Measurements from ENCODE around the gene MTG1.
A peak's percentile ranks its signal among the peaks of the same experiment; 100 is the strongest.
"Not testable (repeated sequence)": the region's sequence is repeated elsewhere in the genome, so short reads cannot be mapped to it uniquely, and the experiment has no call there.

Gene MTG1

DNA sequence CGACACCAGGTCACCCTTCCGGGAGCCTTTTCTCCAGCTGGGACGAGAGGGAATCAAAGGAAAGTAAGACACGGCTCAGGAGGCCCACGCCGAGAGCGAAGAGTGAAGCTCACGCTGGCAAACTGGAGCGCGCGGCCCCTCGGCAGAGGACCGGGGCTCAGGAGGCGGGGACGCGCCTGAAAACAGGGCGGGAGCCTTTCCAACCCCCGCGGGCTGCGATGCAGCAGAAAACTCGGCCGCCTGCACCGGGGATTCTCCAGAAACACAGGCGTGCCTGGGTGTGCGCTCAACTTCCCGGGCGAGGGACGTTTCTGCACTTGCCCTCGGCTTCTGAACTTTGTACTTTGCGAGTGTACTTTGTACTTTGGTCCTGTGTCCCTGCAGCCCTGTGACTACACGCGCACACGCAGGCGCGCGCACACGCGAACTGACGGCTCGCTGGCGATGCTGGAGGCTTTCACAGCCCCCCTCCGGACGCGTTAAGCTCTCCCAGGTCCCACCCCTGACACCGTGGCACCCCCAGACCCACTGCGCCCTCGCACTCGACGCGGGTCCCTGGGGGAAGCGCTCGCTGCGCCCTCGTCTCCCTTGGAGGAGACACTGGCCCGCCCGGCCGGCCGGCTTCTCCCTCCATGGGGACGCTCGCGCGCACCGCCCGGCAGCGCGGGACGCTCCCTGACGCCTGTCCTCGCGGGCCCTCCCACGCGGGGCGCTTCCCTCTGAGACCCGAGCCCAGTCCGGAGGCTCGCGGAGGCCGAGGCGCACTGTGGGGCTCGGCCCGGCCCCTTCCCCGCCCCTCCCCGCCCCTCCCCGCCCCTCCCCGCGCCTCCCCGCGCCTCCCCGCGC is 15.5 kb upstream of the MTG1 start:
- DNase-seq (ENCODE audit: low spot score), result peak; percentile 14

DNA sequence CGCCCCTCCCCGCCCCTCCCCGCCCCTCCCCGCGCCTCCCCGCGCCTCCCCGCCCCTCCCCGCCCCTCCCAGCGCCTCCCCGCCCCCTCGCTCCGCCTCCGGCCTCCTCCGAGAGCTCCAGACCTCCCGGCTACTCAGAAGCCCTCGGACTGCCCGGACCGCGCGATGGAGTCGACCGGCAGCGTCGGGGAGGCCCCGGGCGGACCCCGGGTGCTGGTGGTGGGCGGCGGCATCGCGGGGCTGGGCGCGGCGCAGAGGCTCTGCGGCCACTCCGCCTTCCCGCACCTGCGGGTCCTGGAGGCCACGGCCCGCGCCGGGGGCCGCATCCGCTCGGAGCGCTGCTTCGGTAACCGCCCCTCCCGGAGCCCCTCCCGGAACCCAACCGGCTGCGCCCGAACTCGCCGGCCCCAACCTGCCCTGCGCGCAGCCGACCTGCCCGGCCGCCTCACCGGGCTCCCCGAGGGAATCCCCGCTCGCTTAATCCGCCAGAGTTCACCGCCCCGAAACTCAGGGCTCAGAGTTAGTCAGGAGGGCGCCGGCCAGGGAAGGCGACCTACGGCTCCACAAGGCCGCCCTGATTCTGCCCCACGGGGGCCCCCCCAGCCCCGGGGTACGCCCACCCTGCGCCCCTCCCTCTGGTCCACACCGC is 14.7 kb upstream of the MTG1 start, which contains the start of gene PAOX:
Gene PAOX (plus strand): TSS at position 111 of the 649 bp plus-strand sequence. CDS start 55 bp downstream, at position 166.
- no peak for DNase-seq (ENCODE audit: low spot score)

DNA sequence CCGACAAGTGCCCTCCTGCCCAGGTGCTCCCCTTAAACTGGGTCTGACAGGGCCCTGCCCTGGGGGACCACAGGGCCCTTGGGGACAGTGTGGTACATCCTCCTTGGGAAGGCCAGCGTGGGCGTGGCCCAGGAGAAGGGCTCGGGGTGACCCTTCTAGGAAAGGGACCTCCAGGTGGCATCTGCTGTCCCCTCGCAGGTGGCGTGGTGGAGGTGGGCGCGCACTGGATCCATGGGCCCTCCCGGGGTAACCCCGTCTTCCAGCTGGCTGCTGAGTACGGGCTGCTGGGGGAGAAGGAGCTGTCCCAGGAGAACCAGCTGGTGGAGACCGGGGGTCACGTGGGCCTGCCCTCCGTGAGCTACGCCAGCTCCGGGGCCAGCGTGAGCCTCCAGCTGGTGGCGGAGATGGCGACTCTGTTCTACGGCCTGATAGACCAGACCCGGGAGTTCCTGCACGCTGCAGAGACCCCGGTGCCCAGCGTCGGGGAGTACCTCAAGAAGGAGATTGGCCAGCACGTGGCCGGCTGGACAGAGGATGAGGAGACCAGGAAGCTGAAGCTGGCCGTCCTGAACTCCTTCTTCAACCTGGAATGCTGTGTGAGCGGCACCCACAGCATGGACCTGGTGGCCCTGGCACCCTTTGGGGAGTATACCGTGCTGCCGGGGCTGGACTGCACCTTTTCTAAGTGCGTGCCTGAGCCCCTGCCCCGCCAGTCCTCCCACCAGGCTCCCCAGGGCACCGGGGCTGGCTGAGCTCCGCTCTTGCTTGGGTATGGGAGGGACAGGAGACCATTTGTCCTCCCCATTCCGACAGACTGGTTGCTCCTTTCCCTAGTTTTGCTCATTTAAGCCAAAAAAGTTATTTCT is 13.9 kb upstream of the MTG1 start:
- DNase-seq (ENCODE audit: low spot score), result no peak

DNA sequence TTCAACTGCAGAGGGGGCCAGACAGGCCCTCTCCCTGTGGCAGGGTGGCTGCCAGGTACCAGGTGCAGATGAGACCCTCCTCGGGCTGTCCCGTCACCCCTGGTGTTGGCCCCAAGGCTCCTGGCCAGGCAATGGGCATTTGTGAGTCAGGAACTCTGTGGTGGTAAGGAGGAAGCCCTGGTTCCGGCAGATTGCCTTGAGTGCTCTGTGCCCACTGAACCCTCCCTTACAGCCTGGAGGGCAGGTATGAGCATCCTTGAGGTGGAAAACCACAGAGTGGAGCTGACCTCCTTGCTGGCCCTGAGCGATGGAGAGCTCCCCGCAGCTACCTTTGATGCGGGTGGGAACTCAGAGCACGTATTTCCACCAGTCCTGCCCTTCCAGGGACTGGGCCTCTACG is 12.9 kb upstream of the MTG1 start:
- DNase-seq (ENCODE audit: low spot score), result no peak

GRCh38 chr10:133383551-133383950 is 10.4 kb upstream of the MTG1 start:
- no peak for DNase-seq (ENCODE audit: low spot score)

DNA sequence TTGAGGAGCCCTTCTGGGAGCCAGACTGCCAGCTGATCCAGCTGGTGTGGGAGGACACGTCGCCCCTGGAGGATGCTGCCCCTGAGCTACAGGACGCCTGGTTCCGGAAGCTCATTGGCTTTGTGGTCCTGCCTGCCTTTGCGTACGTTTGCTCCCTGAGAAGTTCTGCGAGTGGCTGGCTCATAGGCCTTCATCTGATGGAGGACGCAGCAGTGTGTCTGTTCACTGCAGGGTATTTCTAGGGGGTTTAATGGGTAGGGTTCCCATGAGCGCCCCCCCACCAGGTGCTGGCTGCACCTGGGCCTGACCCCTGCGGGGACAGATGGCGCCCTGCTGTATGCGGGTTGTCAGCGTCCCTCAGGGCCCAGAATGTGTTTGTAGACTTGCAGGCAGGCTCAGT is 9.9 kb upstream of the MTG1 start:
- DNase-seq (ENCODE audit: low spot score), result no peak

DNA sequence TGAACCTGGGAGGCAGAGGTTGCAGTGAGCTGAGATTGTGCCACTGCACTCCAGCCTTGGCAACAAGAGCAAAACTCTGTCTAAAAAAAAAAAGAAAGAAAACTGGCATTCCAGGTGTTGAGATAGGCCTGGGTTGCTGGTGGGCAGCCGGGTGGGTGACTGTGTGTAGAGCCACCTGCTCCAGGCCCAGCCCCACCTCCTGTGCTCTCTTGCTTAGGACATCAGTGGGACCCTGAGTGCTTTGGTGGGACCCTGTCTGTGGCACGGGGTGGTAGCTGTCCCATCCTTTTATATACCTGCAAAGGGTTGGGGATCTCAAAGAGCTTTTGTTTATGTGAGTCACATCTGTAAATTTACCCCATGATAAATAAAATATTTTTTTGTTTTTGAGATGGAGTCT is 8.7 kb upstream of the MTG1 start:
- DNase-seq (ENCODE audit: low spot score), result no peak

DNA sequence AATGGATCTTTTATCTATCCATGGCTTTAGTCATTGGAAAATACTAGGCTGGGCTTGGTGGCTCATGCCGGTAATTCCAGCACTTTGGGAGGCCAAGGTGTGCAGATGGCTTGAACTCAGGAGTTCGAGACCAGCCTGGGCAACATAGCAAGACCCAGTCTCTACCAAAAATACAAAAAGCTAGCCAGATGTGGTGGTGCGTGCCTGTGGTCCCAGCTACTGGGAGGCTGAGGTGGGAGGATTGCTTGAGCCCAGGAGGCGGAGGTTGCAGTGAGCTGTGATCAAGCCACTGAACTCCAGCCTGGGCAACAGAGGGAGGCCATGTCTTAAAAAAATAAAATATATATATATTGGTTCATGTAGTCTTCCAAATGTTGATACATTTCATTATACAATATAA is 7.0 kb upstream of the MTG1 start:
- not testable (repeated sequence) for DNase-seq (ENCODE audit: low spot score)

DNA sequence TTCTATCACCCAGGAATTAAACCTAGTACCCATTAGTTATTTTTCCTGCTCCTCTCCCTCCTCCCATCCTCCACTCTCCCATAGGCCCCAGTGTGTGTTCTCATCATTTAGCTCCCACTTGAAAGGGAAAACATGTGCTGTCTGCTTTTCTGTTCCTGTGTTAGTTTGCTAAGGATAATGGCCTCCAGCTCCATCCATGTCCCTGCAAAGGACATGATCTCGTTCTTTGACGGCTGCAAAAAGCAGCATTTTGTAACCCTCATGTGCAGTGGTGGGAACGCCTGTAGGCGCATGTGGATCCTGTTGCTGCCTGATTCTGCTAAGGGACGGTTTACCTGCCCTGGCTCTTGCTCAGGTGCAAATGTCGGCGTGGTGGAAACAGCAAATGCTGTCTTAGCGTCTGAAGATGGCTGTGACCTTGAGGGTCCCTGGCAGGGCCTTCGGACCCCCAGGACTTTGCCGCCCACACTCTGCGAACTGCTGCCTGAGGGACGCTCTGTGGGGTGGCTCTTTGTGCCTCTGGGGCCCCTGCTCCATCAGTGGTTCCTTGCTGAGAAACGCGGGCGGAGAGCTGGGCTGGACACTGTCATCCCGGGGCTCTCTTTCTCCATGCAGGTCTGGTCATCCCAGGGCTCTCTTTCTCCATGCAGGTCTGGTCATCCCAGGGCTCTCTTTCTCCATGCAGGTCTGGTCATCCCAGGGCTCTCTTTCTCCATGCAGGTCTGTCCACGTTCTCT is 5.6 kb upstream of the MTG1 start:
- no peak for DNase-seq (ENCODE audit: low spot score)

GRCh38 chr10:133388973-133389818 is 4.8 kb upstream of the MTG1 start:
- DNase-seq (ENCODE audit: low spot score), result no peak

GRCh38 chr10:133390597-133391248 is 3.2 kb upstream of the MTG1 start:
- no peak for DNase-seq (ENCODE audit: low spot score)

DNA sequence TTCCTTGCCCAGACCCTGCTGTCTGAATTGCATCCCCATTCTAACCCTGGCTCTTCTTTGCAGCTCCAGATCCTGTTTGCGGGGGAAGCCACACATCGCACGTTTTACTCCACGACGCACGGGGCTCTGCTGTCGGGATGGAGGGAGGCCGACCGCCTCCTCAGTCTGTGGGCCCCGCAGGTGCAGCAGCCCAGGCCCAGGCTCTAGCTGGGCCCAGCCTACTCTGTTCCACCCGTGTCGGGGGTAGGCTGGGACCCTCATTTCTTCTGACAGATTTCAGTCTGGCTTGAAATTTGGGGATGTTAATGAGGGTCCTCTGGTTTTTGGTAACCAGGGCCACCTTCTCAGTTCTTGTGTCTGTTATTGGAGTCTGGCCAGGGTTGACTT is 2.7 kb upstream of the MTG1 start:
- DNase-seq (ENCODE audit: low spot score), result no peak

DNA sequence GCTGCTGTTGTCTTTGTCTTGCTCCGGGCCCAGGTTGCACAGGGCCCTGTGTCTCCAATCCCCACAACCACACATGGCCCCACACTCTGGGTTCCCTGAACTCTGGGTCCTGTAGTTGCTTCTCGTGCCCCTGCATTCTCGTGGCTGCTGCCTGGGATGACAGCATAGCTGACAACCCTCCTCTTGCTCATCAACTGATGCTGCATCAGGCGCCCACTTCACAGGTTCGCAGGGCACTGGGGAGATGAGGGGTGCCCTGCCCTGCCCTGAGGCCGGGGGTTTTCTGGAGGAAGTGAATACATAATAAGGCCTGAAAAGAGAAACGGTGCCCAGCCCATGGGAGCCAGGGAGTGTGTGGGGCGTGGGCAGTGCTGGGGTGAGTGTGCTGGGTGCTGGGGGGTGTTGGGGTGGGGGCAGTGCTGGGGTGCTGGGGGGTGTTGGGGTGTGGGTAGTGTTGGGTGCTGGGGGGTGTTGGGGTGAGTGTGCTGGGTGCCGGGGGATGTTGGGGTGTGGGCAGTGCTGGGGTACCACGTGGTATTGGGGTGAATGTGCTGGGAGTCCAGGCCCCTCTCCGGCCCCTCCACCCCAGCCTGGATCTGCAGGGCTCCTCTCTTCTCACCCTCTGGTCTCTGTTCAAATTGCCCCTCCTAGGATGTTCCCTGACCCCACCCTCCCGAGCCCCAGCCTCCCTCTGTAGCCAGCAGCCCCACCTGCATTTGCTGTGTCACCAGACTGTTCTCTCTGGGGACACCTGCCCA is 2.0 kb upstream of the MTG1 start:
- no peak for DNase-seq (ENCODE audit: low spot score)

- DNase-seq (ENCODE audit: low spot score), result no peak
Observed at GRCh38 chr10:133393401-133394063, 425 bp upstream of the MTG1 start.

- no peak for DNase-seq (ENCODE audit: low spot score)
Observed at GRCh38 chr10:133394801-133395221, 854 bp downstream of the MTG1 start.

DNA sequence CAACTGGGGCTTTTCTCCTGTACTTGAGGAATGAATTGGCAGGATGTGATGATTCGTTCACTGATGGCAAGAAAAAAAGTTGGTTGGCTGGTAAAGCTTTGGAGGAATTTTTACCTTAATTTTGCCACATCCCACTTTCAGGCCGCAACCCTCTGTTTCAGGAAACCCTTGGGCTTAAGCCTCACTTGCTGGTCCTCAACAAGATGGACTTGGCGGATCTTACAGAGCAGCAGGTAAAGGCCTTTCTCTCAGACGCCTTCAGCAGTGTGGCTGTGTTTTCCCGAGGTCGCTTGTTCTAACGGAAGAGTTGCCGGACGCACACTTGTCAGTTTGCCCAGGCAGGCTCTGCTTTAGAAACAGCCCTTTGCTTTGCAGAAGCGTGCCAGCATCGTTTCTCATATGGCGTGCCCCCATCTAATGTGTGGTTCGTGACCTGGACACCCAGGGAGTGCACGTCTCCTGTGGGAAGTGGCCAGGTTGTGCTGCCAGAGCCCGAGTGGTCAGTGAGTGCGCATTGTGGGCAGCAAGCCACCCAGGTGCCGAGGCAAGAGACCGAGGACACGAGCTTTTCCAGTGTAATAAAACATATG is 2.2 kb downstream of the MTG1 start:
- no peak for DNase-seq (ENCODE audit: low spot score)

- DNase-seq (ENCODE audit: low spot score), result no peak
Observed at GRCh38 chr10:133397938-133398337, 4.0 kb downstream of the MTG1 start.

DNA sequence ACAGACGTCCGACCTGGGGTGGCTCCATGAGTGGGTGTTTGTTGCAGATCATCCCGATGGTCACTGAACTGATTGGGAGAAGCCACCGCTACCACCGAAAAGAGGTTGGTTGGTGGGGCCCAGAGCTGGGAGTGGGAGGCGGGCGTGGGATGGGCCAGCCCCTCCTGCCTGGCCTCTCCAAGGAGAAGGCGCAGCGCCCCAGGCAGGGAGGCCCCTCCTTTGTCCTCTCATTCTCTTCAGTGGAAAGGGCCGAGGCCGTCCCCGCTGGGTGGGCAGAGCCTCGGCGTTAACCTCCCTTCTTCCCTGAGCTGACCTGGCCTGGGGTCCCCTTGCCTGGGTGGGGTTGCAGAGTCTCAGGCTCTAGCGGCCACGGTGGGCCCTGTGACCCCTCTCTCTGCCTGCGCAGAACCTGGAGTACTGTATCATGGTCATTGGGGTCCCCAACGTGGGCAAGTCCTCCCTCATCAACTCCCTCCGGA is 5.2 kb downstream of the MTG1 start:
- no peak for DNase-seq (ENCODE audit: low spot score)
